Measurements from ENCODE around the gene AJM1.

Gene AJM1

DNA sequence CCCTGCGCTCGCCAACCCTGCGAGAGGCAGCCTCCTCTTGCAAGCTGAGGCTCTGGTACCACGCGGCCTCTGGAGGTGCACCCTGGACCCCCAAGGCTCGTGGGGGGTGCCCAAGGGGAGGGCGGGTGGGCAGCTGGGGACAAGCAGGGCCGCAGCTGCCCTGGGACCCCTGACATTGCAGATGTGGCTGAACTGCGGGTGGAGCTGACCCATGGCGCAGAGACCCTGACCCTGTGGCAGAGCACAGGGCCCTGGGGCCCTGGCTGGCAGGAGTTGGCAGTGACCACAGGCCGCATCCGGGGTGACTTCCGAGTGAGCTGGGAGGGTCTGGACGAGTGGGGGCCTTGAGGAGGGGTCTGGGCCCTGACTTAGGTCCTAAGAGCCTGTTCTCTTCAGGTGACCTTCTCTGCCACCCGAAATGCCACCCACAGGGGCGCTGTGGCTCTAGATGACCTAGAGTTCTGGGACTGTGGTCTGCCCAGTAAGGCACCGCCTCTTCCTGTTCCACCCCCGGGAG is 11.4 kb downstream of the AJM1 start:
- no peak for FAIRE-seq

DNA sequence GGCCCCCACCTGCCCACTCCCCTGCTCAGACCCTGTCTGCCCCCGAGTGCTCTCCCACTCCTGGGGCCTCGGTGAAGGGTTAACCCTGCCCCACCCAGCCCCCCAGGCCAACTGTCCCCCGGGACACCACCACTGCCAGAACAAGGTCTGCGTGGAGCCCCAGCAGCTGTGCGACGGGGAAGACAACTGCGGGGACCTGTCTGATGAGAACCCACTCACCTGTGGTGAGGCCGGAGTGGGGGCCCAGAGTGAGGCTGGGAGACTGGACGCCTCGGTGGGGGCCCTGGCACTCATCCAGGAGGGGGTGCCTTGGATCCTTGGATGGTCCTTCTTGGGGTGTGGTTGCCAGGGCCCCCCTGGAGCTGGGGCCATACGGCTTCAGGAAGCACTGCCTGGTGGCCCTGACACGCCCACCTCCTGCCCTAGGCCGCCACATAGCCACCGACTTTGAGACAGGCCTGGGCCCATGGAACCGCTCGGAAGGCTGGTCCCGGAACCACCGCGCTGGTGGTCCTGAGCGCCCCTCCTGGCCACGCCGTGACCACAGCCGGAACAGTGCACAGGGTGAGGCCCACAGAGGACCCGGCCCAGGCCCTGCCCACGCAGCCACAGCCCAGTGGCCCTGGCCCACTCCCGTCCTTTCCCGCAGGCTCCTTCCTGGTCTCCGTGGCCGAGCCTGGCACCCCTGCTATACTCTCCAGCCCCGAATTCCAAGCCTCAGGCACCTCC is 12.0 kb downstream of the AJM1 start:
- DNase-seq (ENCODE audit: insufficient read length, low spot score): no peak
- FAIRE-seq: no peak

More for the DNA sequence above, 11.4 kb downstream of the AJM1 start:
- no peak for DNase-seq (ENCODE audit: insufficient read length, low spot score)

DNA sequence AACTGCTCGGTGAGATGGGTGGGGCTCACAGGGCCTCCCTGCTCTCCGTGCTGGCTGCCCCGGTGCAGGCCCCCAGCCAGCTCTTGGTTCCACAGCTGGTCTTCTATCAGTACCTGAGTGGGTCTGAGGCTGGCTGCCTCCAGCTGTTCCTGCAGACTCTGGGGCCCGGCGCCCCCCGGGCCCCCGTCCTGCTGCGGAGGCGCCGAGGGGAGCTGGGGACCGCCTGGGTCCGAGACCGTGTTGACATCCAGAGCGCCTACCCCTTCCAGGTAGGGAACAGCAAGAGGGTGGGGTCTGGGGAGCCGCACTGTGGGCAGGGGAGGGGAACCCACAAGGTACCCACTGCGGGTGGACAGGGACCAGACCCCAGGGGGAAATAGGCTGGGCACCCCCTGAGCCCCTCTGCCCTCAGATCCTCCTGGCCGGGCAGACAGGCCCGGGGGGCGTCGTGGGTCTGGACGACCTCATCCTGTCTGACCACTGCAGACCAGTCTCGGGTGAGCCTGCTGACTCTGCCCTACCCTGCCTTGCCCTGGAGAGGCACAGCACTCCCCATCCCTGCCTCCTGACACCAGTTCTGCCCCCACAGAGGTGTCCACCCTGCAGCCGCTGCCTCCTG is 12.7 kb downstream of the AJM1 start:
- DNase-seq (ENCODE audit: insufficient read length, low spot score) (no peak), FAIRE-seq (no peak)

DNA sequence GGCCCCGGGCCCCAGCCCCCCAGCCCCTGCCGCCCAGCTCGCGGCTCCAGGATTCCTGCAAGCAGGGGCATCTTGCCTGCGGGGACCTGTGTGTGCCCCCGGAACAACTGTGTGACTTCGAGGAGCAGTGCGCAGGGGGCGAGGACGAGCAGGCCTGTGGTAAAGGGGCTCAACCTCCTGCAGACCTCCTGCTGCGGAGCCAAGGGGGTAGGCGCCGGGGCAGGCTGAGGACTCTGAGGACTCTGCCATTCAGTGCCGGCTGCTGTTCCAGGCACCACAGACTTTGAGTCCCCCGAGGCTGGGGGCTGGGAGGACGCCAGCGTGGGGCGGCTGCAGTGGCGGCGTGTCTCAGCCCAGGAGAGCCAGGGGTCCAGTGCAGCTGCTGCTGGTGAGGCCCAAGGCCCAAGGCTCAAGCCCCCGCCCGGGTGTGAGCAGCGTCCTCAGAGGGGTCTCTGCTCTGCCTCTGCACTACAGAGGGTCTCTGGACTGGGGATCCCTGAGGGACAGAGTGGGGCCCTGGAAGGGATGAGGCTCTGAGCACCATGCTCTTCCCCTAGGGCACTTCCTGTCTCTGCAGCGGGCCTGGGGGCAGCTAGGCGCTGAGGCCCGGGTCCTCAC is 13.3 kb downstream of the AJM1 start:
- DNase-seq (ENCODE audit: insufficient read length, low spot score) (no peak), FAIRE-seq (no peak)

DNA sequence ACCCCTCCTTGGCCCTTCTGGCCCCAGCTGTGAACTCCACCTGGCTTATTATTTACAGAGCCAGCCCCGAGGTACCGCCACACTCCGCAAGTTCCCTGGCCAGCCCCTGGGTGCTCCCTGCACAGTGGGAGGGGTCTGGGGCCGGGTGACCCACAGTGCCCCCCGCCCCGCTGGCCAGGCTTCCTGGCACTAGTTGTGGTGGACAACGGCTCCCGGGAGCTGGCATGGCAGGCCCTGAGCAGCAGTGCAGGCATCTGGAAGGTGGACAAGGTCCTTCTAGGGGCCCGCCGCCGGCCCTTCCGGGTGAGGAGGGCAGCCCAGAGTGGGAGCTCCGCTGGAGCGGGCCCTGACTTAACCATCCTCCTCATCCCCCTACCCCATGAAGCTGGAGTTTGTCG is 13.8 kb downstream of the AJM1 start:
- DNase-seq (ENCODE audit: insufficient read length, low spot score) (no peak), FAIRE-seq (no peak)

DNA sequence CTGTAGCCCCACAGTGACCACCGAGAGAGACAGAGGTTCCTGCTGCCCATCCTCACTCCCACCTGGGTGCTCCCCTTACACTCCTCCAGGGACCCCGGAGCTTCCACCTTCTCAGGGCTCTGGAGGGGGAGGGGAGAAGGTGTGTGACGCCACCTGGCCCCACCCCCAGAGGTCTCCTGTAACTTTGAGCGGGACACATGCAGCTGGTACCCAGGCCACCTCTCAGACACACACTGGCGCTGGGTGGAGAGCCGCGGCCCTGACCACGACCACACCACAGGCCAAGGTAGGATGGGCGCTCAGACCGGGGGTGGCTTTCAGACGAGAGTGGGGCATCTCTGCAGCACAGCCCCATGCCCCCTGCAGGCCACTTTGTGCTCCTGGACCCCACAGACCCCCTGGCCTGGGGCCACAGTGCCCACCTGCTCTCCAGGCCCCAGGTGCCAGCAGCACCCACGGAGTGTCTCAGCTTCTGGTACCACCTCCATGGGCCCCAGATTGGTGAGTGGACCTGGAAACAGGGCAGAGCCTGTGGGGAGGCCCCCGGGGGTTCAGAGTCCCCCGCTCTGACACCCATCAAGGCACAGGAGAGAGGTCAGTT is 14.4 kb downstream of the AJM1 start:
- no peak for DNase-seq (ENCODE audit: insufficient read length, low spot score)
- no peak for FAIRE-seq

DNA sequence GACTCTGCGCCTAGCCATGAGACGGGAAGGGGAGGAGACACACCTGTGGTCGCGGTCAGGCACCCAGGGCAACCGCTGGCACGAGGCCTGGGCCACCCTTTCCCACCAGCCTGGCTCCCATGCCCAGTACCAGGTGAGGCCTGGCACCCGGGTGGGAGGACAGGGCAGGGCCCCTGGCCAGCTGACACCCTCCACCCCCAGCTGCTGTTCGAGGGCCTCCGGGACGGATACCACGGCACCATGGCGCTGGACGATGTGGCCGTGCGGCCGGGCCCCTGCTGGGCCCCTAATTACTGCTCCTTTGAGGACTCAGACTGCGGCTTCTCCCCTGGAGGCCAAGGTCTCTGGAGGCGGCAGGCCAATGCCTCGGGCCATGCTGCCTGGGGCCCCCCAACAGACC is 14.9 kb downstream of the AJM1 start:
- no peak for FAIRE-seq

DNA sequence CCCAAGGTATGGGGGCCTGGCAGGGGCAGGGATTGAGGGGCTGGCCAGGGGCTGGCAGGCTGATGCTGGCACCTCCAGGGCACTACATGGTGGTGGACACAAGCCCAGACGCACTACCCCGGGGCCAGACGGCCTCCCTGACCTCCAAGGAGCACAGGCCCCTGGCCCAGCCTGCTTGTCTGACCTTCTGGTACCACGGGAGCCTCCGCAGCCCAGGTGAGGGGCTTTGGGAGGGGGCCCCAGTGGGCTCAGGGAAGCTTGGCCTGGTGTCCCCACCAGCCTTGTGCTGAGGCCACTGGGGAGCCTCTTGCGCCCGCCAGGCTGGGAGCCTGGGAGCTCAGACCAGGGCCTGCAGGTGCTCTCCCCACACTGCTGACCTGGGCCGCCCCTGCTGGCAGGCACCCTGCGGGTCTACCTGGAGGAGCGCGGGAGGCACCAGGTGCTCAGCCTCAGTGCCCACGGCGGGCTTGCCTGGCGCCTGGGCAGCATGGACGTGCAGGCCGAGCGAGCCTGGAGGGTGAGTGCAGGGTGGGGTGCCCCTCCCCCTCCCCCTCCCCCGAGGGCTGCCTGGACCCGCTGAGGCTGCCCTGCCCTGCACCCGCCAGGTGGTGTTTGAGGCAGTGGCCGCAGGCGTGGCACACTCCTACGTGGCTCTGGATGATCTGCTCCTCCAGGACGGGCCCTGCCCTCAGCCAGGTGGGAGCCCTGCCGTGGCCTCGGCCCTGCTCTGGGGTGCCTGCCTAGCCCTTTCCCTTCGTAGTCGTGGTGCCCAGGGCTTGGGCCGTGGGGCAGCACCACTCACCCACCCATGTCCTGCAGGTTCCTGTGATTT is 15.5 kb downstream of the AJM1 start:
- DNase-seq (ENCODE audit: insufficient read length, low spot score) (no peak), FAIRE-seq (no peak)

More for the DNA sequence above, 14.9 kb downstream of the AJM1 start:
- no peak for DNase-seq (ENCODE audit: insufficient read length, low spot score)

DNA sequence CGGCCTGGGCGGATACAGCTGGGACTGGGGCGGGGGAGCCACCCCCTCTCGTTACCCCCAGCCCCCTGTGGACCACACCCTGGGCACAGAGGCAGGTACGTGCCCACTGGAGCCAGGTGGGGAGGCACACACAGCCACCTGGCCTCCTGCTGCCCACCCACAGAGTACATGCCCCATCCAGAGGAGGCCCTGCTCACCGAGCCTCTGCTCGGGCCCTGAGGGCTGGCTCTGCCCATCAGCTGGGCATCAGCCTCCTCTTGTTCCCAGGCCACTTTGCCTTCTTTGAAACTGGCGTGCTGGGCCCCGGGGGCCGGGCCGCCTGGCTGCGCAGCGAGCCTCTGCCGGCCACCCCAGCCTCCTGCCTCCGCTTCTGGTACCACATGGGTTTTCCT is 16.2 kb downstream of the AJM1 start:
- DNase-seq (ENCODE audit: insufficient read length, low spot score): no peak
- FAIRE-seq: no peak

DNA sequence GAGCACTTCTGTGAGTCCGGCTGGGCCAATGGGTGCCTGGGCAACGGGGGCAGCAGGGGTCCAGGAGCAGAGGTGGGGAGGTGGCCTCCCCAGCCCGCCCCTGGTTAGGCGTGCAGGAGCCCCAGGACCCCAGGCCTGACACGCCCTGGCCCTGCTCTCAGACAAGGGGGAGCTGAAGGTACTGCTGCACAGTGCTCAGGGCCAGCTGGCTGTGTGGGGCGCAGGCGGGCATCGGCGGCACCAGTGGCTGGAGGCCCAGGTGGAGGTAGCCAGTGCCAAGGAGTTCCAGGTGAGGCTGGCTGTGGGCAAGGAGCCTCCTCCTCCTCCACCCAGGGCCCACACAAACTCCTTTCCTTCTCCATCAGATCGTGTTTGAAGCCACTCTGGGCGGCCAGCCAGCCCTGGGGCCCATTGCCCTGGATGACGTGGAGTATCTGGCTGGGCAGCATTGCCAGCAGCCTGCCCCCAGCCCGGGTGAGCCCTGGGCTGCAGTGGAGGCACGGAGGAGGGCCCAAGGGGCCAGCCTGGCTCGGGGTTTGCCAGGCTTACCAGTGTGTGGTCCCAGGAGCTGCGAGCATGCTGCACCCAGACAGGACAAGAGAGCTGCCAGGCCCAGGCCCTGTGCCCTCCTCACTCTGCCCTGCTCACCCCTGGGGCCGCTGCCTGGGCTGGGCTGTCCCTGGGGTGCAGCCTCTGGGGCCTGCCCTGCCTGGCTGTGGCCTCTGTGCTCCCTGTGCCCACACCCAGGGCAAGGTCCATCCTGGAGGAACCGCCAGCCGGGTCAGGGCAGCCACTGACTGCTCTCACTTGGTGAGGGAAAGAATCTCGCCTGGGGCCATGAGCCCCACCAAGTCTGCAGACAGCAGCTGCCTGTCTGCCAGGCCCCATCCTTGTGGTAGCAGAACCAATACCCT is 16.8 kb downstream of the AJM1 start:
- DNase-seq (ENCODE audit: insufficient read length, low spot score) (no peak), FAIRE-seq (no peak)

DNA sequence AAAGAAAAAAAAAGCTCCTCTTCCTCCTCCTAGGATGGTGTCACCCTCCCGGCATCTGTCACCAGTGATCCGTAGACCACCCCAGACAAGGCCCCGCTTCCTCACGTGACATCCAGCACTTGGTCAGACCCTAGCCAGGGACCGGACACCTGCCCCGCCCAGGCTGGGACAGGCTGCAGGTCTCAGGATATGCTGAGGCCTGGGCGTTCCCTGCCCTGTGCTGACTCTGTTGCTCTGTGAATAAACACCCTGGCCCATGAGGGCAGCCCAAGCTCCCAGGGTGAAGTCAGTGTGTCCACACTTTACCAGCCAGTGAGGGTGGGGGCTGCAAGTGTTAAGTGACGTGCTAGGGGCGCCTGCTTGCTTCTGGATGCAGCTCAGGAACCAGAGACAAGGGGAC is 18.3 kb downstream of the AJM1 start:
- FAIRE-seq: no peak
- DNase-seq (ENCODE audit: insufficient read length, low spot score): no peak

DNA sequence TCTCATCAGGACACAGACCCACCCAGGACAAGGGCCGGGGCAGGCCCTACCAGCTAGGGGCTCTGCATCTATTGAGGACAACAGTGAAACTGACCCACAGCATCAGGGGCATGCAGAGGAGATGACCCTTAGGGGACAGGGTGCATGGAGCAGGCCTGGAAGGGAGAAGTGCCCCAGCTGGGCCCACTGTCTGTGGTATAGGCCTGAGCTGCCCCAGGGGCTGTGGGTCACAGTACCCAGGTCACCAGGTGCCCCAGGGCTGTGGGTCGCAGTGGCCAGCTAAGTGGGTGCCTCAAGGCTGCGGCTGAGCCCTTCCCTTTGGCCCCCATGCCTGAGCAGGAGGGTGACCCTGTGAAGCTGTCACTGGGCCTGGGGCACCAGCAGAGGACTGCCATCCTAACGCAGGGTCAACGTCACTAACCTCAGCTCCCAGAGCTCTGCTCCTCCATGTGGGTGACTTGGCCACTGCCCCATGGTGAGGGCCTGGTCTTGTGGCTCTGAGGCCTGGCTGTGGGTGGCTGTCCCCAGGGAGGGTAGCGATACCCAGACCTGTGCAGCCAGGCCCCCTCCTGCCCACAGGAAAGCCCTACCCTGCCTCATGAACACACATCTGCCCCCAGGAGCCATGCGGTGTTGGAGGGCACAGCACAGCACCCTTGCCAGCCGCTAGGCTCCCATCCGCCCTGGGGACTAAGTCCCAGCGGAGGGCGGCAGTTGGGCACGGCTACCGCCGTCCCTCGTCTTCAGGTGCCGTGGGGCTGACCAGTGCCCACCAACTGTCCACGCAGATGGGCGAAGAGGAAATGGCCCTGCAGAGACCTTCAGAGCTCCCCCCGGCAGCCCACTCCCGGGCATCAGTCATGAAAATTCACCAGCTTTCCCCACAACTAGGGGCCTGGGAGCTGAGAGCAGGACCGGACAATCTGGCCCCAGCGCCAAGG is 18.9 kb downstream of the AJM1 start:
- FAIRE-seq: no peak
- DNase-seq (ENCODE audit: insufficient read length, low spot score): no peak

DNA sequence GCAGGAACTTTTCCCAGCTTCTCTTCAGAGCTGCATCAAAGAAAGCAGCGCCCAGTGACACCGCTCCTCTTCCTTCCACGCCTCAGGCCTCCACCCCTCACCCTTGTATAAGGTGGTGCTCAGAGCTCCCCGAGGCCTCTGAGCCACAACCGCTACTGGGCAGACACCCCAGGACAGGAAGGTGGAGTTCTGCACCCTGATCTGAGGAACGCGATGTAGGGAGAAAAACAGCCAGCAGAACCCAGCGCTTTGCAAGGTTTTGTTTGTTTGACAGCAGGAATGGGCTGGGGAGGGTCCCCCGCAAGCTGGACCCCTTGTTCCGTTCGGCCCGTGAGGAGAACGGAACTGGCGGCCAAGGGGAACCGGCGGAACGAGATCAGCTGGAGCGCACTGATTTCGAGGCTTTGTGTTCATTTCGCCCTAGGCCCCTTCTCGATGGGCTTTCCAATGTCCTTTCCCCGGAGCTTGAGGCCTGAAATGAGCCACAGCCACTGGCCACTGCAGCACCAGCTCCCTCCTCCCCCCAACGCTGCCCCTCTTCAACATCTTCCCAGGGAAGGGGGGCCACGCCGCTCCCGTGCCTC is 19.7 kb downstream of the AJM1 start:
- no peak for FAIRE-seq
- no peak for DNase-seq (ENCODE audit: insufficient read length, low spot score)

DNA sequence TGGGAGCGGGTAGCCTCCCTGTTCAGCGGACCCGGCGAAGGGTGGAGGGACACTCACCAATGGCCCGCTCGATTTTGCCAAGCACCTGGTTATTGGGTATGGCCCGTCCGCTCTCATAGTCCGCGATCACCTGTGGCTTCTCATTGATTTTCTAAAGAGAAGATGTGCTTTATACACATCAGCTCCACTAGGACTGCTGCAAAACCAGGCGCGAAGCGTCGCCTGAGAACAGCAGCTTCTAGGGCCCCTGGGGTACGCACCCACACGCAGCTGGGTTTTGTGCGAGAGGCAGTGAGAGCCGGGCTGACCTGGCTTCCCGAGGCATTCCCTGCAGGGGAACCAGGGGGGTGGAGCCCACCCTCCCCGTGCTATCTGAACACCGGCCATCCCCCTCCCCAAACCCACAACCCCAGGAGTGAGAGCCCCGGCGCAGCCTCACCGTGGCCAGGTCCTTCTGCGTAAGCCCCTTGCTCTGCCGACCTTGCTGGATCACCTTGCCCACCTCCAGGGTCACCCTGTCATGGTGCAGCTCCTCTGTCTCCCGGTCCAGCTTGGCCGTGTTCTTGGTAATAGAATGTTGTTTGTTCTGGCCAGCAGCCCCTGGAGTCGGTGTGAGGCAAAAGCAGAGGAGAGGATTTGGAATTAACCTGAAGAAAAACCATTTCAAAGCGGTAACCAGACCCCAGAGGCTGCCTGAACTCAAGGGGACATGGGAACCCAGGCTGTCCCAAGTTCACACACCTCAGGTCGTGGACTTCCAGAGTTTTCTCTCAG is 20.8 kb downstream of the AJM1 start:
- DNase-seq (ENCODE audit: insufficient read length, low spot score) (no peak), FAIRE-seq (no peak)

DNA sequence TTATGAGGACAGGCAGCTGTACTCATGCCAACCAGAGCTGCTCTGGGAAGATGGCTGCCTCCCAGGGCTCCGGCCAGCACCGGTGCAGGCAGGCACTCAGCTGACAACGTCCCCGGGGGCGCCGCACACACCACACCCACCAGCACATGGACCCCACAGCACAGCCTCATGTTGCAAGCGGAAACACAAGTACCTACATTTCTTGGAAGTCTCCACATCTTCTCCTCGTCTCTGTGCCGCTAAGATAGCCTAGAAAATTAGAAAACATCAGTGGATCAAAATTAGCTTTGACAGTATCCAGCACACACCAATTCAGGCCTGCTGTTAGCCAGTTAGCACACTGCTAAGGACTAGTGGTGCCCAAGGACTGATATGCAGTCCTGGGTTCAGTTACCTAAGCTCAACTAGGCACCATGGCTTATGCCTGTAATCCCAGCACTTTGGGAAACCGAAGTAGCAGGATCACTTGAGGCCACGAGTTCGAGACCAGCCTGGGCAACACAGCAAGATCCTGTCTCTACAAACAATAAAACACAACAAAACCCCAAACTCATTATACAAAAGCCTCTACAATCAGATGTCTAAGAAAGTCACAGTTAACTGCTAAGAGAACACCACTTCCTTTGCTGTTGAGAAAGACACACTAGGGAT is 21.5 kb downstream of the AJM1 start:
- DNase-seq (ENCODE audit: insufficient read length, low spot score) (no peak), FAIRE-seq (no peak)

DNA sequence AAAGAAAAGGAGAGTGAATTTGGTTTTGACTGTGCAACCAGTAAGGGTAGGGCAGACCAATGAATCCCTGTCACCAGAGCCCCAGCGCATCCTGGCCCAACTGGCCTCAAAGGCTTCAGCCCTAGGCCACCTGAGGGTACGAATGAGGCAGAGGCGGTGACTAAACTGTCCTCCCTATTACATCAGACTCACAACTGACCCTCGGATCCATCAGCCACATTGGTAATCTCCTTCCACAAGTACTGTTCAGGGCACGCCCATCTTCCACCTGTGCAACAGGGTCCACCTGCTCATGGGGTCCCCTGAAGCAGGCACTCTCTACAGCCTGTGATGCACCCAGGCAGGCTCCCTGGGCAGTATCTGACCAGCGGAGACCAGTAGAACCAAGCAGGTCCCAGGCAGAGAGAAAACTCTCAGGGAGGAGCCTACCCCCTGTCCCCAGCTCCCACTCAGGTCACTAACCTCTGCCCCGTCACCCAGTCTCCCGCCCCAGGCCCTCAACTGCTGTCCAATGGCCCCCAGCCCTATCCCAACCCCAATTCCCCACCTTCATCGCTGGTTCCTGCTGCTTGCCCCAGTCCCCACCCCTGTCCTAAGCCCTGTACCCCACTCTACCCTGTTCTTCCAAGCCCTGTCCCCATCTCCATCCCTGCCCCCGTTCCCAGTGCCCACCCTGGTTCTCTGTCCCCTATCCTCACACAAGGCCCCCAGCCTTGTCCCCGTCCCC is 22.9 kb downstream of the AJM1 start:
- no peak for DNase-seq (ENCODE audit: insufficient read length, low spot score)
- no peak for FAIRE-seq

All from GM19239 (cell line).